Pancreas (tissue), 10 donors: ENCODE measurements around the gene FANCI. TPM values are rescaled to one million over a fixed set of nuclear protein-coding genes. Genes with fewer than 3 reads are reported as not detected.

Source experiments
- ATAC-seq, 4 donors: fragments of 200-7000 bp; cut with Tn5 transposase; one replicate each; pipeline versions ENCODE4 v1.8.0 to v1.9.1; 2020; ENCODE audit warnings: mild to moderate bottlenecking in 4 of 4, moderate library complexity in 4 of 4
- DNase-seq, 6 donors: peaks; one replicate each; pipeline ENCODE4 v3.0.0-alpha.2; 2020
- FAIRE-seq: peaks from 2 replicates; lab custom pipeline; 2012; peaks lifted over from hg19 to GRCh38; lab: Jason Lieb, UNC
- H3K27ac ChIP-seq, 4 donors: fragments of 200-600 bp; sonication (generic); 1 replicate in 3 of 4; 2 replicates in 1 of 4; pipeline versions ENCODE4 v1.5.0 to v1.8.0; 2020
- H3K27me3 ChIP-seq, 4 donors: fragments of 200-600 bp; one replicate each; pipeline ENCODE4 v1.8.0; 2021
- H3K36me3 ChIP-seq, 3 donors: fragments of 200-600 bp; sonication (generic) in 1 of 3; one replicate each; pipeline versions ENCODE4 v1.5.0 to v1.8.0; 2020 to 2021
- H3K4me1 ChIP-seq, 3 donors: fragments of 200-600 bp; one replicate each; pipeline ENCODE4 v1.8.0; 2021
- H3K4me3 ChIP-seq, 4 donors: fragments of 200-600 bp; sonication (generic) in 2 of 4; one replicate each; pipeline versions ENCODE4 v1.5.0 to v1.8.0; 2020 to 2021
- H3K9me3 ChIP-seq, 4 donors: fragments of 200-600 bp; one replicate each; pipeline ENCODE4 v1.8.0; 2021
- CTCF ChIP-seq, 4 donors: fragments of 200-600 bp; sonication (generic) in 3 of 4; IDR thresholded peaks; one replicate each; pipeline versions ENCODE4 v1.5.0 to v1.8.0; 2021; ENCODE audit warnings: antibody characterized with exemption in 4 of 4
- WGBS, 2 donors: extraction: QIAGEN DNeasy Blood & Tissue Kit; methylation state at CpG; one replicate each; pipeline ENCODE4 v1.1.7; 2013; 5-methylcytosine and 5-hydroxymethylcytosine counted together
- intact Hi-C, 3 donors: fragments of 100-400 bp; cut with DNase I; formaldehyde crosslinking; loops; one replicate each; pipeline versions ENCODE4 v1.11.1 to v1.14.2; 2022
- polyA plus RNA-seq, 2 donors: library from polyadenylated mRNA; stranded (reverse); fragments of 200-250 nt; gene quantifications; one replicate each; pipeline ENCODE4 v1.2.3, GENCODE V29; 2013
- total RNA-seq, 6 donors: library from RNA; stranded (reverse); fragmentation: NEBNext Ultra II Directional in 4 of 6; extraction: Animal tissue kit (Norgen Biotek cat#: 25700) in 4 of 6; gene quantifications; one replicate each; pipeline versions ENCODE4 v1.2.1 to v1.2.4, GENCODE V29; 2021 to 2023
- donor health status: healthy with polysubstance abuse.
- donor health status: DM: no; HTN: no; CAD: no; lungs with moderate emphysema.
- donor health status: DM: no; HTN: no; CAD: no.
- donor health status: control.
- donor health status: control.
- donor health status: Bipolar disorder and iron deficiency.
- donor health status: DM: yes; HTN: yes; CAD: no.
- donor health status: DM: no; HTN: no; CAD: no.
- donor health status: DM: no; HTN: no; CAD: no.
- donor health status: DM: yes; HTN: yes; CAD: no.

Gene FANCI
- total and polyA plus RNA-seq, 8 donors: 1.5 to 4.8 (median 3.3) TPM

GRCh38 chr15:89328398-89329254, 84.8 kb downstream of the FANCI start:
- FAIRE-seq (no peak), ATAC-seq (no peak), DNase-seq (no peak)
- Histone ChIP-seq H3K4me1 (peaks cover 0 to 26% (median 11%) of the 10 kb centered on the region in 3 donors), H3K36me3 (peaks cover 7 to 88% (median 49%) of the 10 kb centered on the region in 3 donors), H3K27me3 (no peaks in the 10 kb centered on the region), H3K4me3 (no peak overlapping the region), H3K9me3 (no peaks in the 10 kb centered on the region), H3K27ac (no peak overlapping the region)
- intact Hi-C loops: no loop called here
- no peak for TF ChIP-seq CTCF (IDR thresholded peaks at IDR 0.05)
- 89 to 90% methylated on average over 13 of the region's 13 CpGs for WGBS, 2 donors

GRCh38 chr15:89329329-89330084, 85.7 kb downstream of the FANCI start:
- no peak overlapping the region for H3K27ac ChIP-seq
- H3K27me3 ChIP-seq: no peaks in the 10 kb centered on the region
- no peak for TF ChIP-seq CTCF (IDR thresholded peaks at IDR 0.05)
- intact Hi-C loops: no loop called here
- H3K36me3 ChIP-seq: peaks cover 7 to 80% (median 40%) of the 10 kb centered on the region in 3 donors
- FAIRE-seq (no peak), ATAC-seq (no peak), DNase-seq (no peak)
- WGBS, 2 donors: 63 to 66% methylated on average over 8 of the region's 8 CpGs
- H3K9me3 ChIP-seq: no peaks in the 10 kb centered on the region
- peaks cover 0 to 28% (median 14%) of the 10 kb centered on the region in 3 donors for H3K4me1 ChIP-seq
- no peak overlapping the region for H3K4me3 ChIP-seq

- ATAC-seq: no peak
- Histone ChIP-seq H3K9me3 (no peaks in the 10 kb centered on the region), H3K27ac (no peak overlapping the region), H3K4me3 (no peak overlapping the region), H3K36me3 (peaks cover 7 to 76% (median 39%) of the 10 kb centered on the region in 3 donors), H3K4me1 (peaks cover 0 to 28% (median 14%) of the 10 kb centered on the region in 3 donors), H3K27me3 (no peaks in the 10 kb centered on the region)
- DNase-seq: peak in 1 of 6 donors; percentile 31
- no peak for TF ChIP-seq CTCF (IDR thresholded peaks at IDR 0.05)
- 72 to 78% methylated on average over 6 of the region's 6 CpGs for WGBS, 2 donors
- intact Hi-C loops: no loop called here
- FAIRE-seq: no peak
Measured at GRCh38 chr15:89330119-89330518, 86.3 kb downstream of the FANCI start.

GRCh38 chr15:89330881-89331595, 87.3 kb downstream of the FANCI start:
- TF ChIP-seq CTCF (IDR thresholded peaks at IDR 0.05): no peak
- H3K27me3 ChIP-seq: no peaks in the 10 kb centered on the region
- no peak overlapping the region for H3K4me3 ChIP-seq
- no peak for ATAC-seq
- intact Hi-C loops: no loop called here
- H3K4me1 ChIP-seq: peaks cover 0 to 32% (median 14%) of the 10 kb centered on the region in 3 donors
- H3K27ac ChIP-seq: no peak overlapping the region
- peaks cover 7 to 67% (median 30%) of the 10 kb centered on the region in 3 donors for H3K36me3 ChIP-seq
- H3K9me3 ChIP-seq: no peaks in the 10 kb centered on the region
- FAIRE-seq: no peak
- DNase-seq: no peak
- WGBS, 2 donors: 74 to 82% methylated on average over 7 of the region's 7 CpGs
